ENCODE results near the gene HTATSF1. TPM values are rescaled to one million over a fixed set of nuclear protein-coding genes. Genes with fewer than 3 reads are reported as not detected.

The HTATSF1 gene
- total RNA-seq, 1 donor from 2014 or later, result 63.3 TPM

Other genes starting within 250 kb of the HTATSF1 start
- 17.9 and 20.0 TPM in 2 replicates for gene MAP7D3, start 246.2 kb upstream of the HTATSF1 start, total RNA-seq
- gene ADGRG4, start 196.6 kb upstream of the HTATSF1 start, total RNA-seq, result not detected in 2 replicates
- gene BRS3, start 9.6 kb upstream of the HTATSF1 start, total RNA-seq, result not detected in 2 replicates
- not detected in 2 replicates for gene VGLL1, start 34.6 kb downstream of the HTATSF1 start, total RNA-seq
- gene CD40LG, start 150.6 kb downstream of the HTATSF1 start, total RNA-seq, result 153 and 157 TPM in 2 replicates